H1 (cell line): ENCODE data around the gene BBC3. TPM values are rescaled to one million over a fixed set of nuclear protein-coding genes. Genes with fewer than 3 reads are reported as not detected.

ENCODE experiments used
- CTCF ChIA-PET: fragments of 300-600 bp; sonication (Branson Sonifier 250); formaldehyde crosslinking; loops from one replicate; lab custom pipeline; 2021; ENCODE audit not compliant: partially characterized antibody; lab: Charles Lee
- POLR2A ChIA-PET: fragments of 300-600 bp; sonication (Branson Sonifier 250); formaldehyde crosslinking; loops from one replicate; lab custom pipeline; 2021; ENCODE audit warnings: inconsistent platforms; ENCODE audit not compliant: partially characterized antibody; lab: Charles Lee
- DNase-seq, 2 experiments: peaks; one replicate each; pipeline versions ENCODE4 v3.0.0 to v3.0.0-alpha.2; 2010 to 2022; ENCODE audit warnings: low spot score in 2 of 2, low read depth in 1 of 2, mixed read lengths in 1 of 2
- FAIRE-seq: peaks from 2 replicates; lab custom pipeline; 2011; peaks lifted over from hg19 to GRCh38; lab: Jason Lieb, UNC
- H2AFZ ChIP-seq: 2 replicates; pipeline ENCODE4 v1.8.1; 2012; ENCODE audit warnings: low read length, inconsistent platforms
- H2AK5ac ChIP-seq: 2 replicates; pipeline ENCODE4 v1.6.1; 2013; ENCODE audit warnings: low read depth, low read length
- H2BK120ac ChIP-seq: replicated peaks from 2 replicates; pipeline ENCODE3; 2013; ENCODE audit warnings: low read depth, low read length, inconsistent platforms
- H2BK12ac ChIP-seq: 2 replicates; pipeline ENCODE4 v1.6.1; 2013; ENCODE audit warnings: low read depth, low read length
- H2BK15ac ChIP-seq: 2 replicates; pipeline ENCODE4 v1.6.1; 2013; ENCODE audit warnings: low read length
- H2BK20ac ChIP-seq: 2 replicates; pipeline ENCODE4 v1.6.1; 2013; ENCODE audit warnings: low read length
- H2BK5ac ChIP-seq: 2 replicates; pipeline ENCODE4 v1.6.1; 2013; ENCODE audit warnings: low read depth, low read length
- H3K14ac ChIP-seq: 2 replicates; pipeline ENCODE4 v1.6.1; 2013; ENCODE audit warnings: inconsistent platforms; ENCODE audit not compliant: insufficient read length
- H3K18ac ChIP-seq: 2 replicates; pipeline ENCODE4 v1.6.1; 2013; ENCODE audit warnings: low read length; ENCODE audit errors: extremely low read depth
- H3K23ac ChIP-seq: 2 replicates; pipeline ENCODE4 v1.6.1; 2013; ENCODE audit warnings: inconsistent platforms; ENCODE audit not compliant: insufficient read length
- H3K23me2 ChIP-seq: 2 replicates; pipeline ENCODE4 v1.6.1; 2013; ENCODE audit warnings: low read depth, low read length
- H3K27ac ChIP-seq: 2 replicates; pipeline ENCODE4 v1.6.1; 2011; ENCODE audit warnings: low read depth, low read length, inconsistent platforms
- H3K27me3 ChIP-seq, 4 experiments: replicated peaks in 1 of 4; 1 replicate in 1 of 4; 2 replicates in 3 of 4; pipeline versions ENCODE4 v1.6.1 to v1.8.1; 2011 to 2013; ENCODE audit warnings: low read length in 3 of 4, mild to moderate bottlenecking in 3 of 4, inconsistent platforms in 2 of 4, mixed read lengths in 2 of 4, moderate library complexity in 1 of 4; ENCODE audit not compliant: control insufficient read depth in 3 of 4, insufficient read depth in 3 of 4; ENCODE audit errors: extremely low read depth in 1 of 4
- H3K36me3 ChIP-seq, 4 experiments: 2 replicates each; pipeline versions ENCODE4 v1.6.1 to v1.8.1; 2011 to 2013; ENCODE audit warnings: mild to moderate bottlenecking in 4 of 4, low read length in 3 of 4, moderate library complexity in 2 of 4, control low read depth in 1 of 4, inconsistent platforms in 1 of 4; ENCODE audit not compliant: insufficient read depth in 4 of 4, control insufficient read depth in 2 of 4
- H3K4ac ChIP-seq: replicated peaks from 2 replicates; pipeline ENCODE3; 2013; ENCODE audit warnings: low read length, low read depth, mixed read lengths, inconsistent platforms; ENCODE audit not compliant: insufficient read length
- H3K4me1 ChIP-seq, 4 experiments: replicated peaks in 1 of 4; 1 replicate in 1 of 4; 2 replicates in 3 of 4; pipeline versions ENCODE4 v1.6.1 to v1.8.1; 2011 to 2013; ENCODE audit warnings: low read length in 3 of 4, inconsistent platforms in 2 of 4, mixed read lengths in 1 of 4; ENCODE audit not compliant: insufficient read depth in 4 of 4, control insufficient read depth in 3 of 4
- H3K4me2 ChIP-seq, 2 experiments: 2 replicates each; pipeline versions ENCODE4 v1.6.1 to v1.8.1; 2011 to 2013; ENCODE audit warnings: low read depth in 2 of 2, low read length in 2 of 2, control low read depth in 1 of 2, inconsistent platforms in 1 of 2, mild to moderate bottlenecking in 1 of 2; ENCODE audit not compliant: insufficient read depth in 1 of 2
- H3K4me3 ChIP-seq, 4 experiments: fragments of 200-600, 300-600 bp in 1 of 4; sonication (generic), shearing (Covaris generic), sonication (Bioruptor Twin) in 1 of 4; 2 replicates each; pipeline versions ENCODE4 v1.5.1 to v1.8.1; 2011 to 2016; ENCODE audit warnings: low read length in 4 of 4, low read depth in 3 of 4, control low read depth in 2 of 4, inconsistent platforms in 2 of 4, mild to moderate bottlenecking in 2 of 4, mixed read lengths in 1 of 4, moderate library complexity in 1 of 4; ENCODE audit not compliant: insufficient read depth in 2 of 4; ENCODE audit errors: extremely low read depth in 1 of 4
- H3K56ac ChIP-seq: replicated peaks from 2 replicates; pipeline ENCODE3; 2013; ENCODE audit warnings: low read depth, mild to moderate bottlenecking, mixed read lengths, low read length, inconsistent platforms; ENCODE audit not compliant: insufficient read length
- H3K79me1 ChIP-seq: 2 replicates; pipeline ENCODE4 v1.6.1; 2013; ENCODE audit warnings: low read depth, low read length, control low read depth
- H3K79me2 ChIP-seq, 2 experiments: 2 replicates each; pipeline versions ENCODE4 v1.6.1 to v1.8.1; 2012 to 2013; ENCODE audit warnings: low read length in 2 of 2, mild to moderate bottlenecking in 2 of 2, inconsistent platforms in 1 of 2; ENCODE audit not compliant: insufficient read depth in 2 of 2, control insufficient read depth in 1 of 2
- H3K9ac ChIP-seq, 4 experiments: replicated peaks in 1 of 4; 1 replicate in 1 of 4; 2 replicates in 3 of 4; pipeline versions ENCODE4 v1.6.1 to v1.8.1; 2011 to 2013; ENCODE audit warnings: low read depth in 3 of 4, low read length in 3 of 4, control low read depth in 2 of 4, mild to moderate bottlenecking in 2 of 4, moderate library complexity in 2 of 4, inconsistent platforms in 1 of 4; ENCODE audit errors: extremely low read depth in 1 of 4
- H3K9me3 ChIP-seq, 2 experiments: 2 replicates each; pipeline versions ENCODE4 v1.6.1 to v1.8.1; 2012 to 2013; ENCODE audit warnings: mild to moderate bottlenecking in 2 of 2, moderate library complexity in 2 of 2, control low read depth in 1 of 2, inconsistent platforms in 1 of 2, low read depth in 1 of 2, low read length in 1 of 2, mixed read lengths in 1 of 2; ENCODE audit not compliant: insufficient read depth in 2 of 2
- H4K20me1 ChIP-seq, 2 experiments: replicated peaks in 1 of 2; 2 replicates each; pipeline versions ENCODE3 to v1.8.1; 2011 to 2013; ENCODE audit warnings: inconsistent platforms in 2 of 2, low read length in 2 of 2, mild to moderate bottlenecking in 1 of 2; ENCODE audit not compliant: insufficient read depth in 2 of 2, control insufficient read depth in 1 of 2
- H4K5ac ChIP-seq: 2 replicates; pipeline ENCODE4 v1.6.1; 2013; ENCODE audit warnings: low read length, low read depth, mixed read lengths, inconsistent platforms; ENCODE audit not compliant: insufficient read length
- H4K8ac ChIP-seq: 2 replicates; pipeline ENCODE4 v1.8.0; 2013; ENCODE audit warnings: mild to moderate bottlenecking, moderate library complexity, low read length, inconsistent platforms; ENCODE audit not compliant: insufficient read depth; ENCODE audit errors: extremely low read depth
- H4K91ac ChIP-seq: replicated peaks from 2 replicates; pipeline ENCODE3; 2013; ENCODE audit warnings: low read length, mixed read lengths, inconsistent platforms; ENCODE audit not compliant: insufficient read length
- SIN3A ChIP-seq, 2 experiments: IDR thresholded peaks in 1 of 2; conservative IDR thresholded peaks in 1 of 2; 2 replicates each; pipeline ENCODE4 v1.6.1; 2011 to 2012; ENCODE audit warnings: low read length in 2 of 2, improper control_type of control experiment in 1 of 2, low read depth in 1 of 2, mild to moderate bottlenecking in 1 of 2
- WGBS, 2 experiments: shearing (Covaris generic) in 1 of 2; methylation state at CpG; one replicate each; pipeline versions ENCODE4 v1.1.6 to v1.1.7; 2013 to 2015; ENCODE audit warnings: low lambda C conversion rate in 2 of 2, mixed read lengths in 2 of 2, inconsistent platforms in 1 of 2, low coverage in 1 of 2, missing lambda C conversion rate in 1 of 2; ENCODE audit not compliant: insufficient replicate concordance in 2 of 2, insufficient coverage in 1 of 2, insufficient read length in 1 of 2; ENCODE audit errors: extremely low coverage in 1 of 2, missing lambda C conversion rate in 1 of 2; 5-methylcytosine and 5-hydroxymethylcytosine counted together
- polyA plus RNA-seq, 7 experiments: library from polyadenylated mRNA; depleted of rRNA in 3 of 7; stranded (reverse) in 5 of 7; unstranded in 2 of 7; fragments of >200 nt in 5 of 7; fragments of 200-250 nt in 2 of 7; gene quantifications; 1 replicate in 5 of 7; 2 replicates in 1 of 7; 4 replicates in 1 of 7; pipeline versions ENCODE4 v1.2.1 to v1.2.3, GENCODE V29; 2011 to 2013; ENCODE audit warnings: missing spikeins in 2 of 7, mixed read lengths in 2 of 7
- total RNA-seq: library from RNA; stranded (reverse); fragmentation: NEBNext Ultra II Directional; extraction: Animal tissue kit (Norgen Biotek cat#: 25700); gene quantifications from 2 replicates; pipeline ENCODE4 v1.2.1, GENCODE V29; 2021

The BBC3 gene
- total and polyA plus RNA-seq, 2 of the 8 experiments (the other 6 are each of a cell fraction or from before 2014, with no cell fraction given) = 13.2 to 21.6 TPM

DNA sequence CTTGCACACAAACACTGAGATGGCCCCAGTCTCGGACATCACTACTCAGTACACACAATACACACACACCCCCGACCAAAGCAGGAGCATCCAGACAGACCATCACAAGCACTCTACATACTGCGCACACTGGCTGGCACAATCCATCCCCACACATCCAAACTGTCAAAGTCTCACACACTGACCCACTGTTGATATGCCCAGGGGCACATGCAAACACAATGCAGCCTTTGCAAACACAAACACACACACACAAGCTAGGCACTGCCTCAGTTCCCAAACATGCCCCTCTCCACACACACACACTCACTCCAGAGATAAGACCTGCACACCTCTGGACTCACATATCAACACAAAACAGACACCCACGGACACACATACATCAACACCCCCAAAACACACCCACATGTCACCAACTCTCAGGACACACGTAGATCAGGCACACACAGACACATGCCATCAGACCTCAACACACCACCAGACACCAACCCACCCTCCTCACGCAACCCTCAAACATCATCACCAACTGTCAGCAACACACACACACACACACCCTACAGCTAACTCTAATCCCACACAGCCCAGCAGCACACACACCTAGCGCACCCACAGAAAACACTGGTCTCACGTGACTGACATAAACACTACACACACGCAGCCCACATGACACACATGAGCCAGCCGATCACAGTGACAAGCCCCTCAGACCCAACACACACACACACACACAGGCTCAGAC, 1.9 kb downstream of the BBC3 start:
- Histone ChIP-seq H2BK5ac (peak overlapping the region; percentile 98), H3K14ac (no peak overlapping the region), H3K9ac (peak overlapping the region in 3 of 4 experiments; percentile 65 to 71 (median 71); a peak in 6 of 7 replicates), H2BK120ac (peak overlapping the region; percentile 10), H3K4me2 (peak overlapping the region; percentile 94 to 98), H4K5ac (no peak overlapping the region), H3K23me2 (peaks cover 35% of the 10 kb centered on the region), H3K4me1 (peaks cover 17 to 39% (median 25%) of the 10 kb centered on the region in 4 experiments), H3K23ac (peak overlapping the region; percentile 35), H2BK12ac (peak overlapping the region; percentile 100), H3K27me3 (no peaks in the 10 kb centered on the region; a peak in 1 of 7 replicates), H3K36me3 (no peaks in the 10 kb centered on the region), H3K9me3 (no peaks in the 10 kb centered on the region), H4K20me1 (peaks cover 14 to 18% of the 10 kb centered on the region in 2 experiments), H2AK5ac (peak overlapping the region; percentile 96), H3K18ac (peak overlapping the region; percentile 38), H3K27ac (peak overlapping the region; percentile 60), H3K4me3 (peak overlapping the region; percentile 78 to 99 (median 89)), H3K79me1 (peaks cover 16% of the 10 kb centered on the region), H2AFZ (no peak overlapping the region), H3K4ac (peak overlapping the region; percentile 66), H2BK15ac (peak overlapping the region; percentile 88), H2BK20ac (peak overlapping the region; percentile 95; the same call in 1 of the 2 replicates), H3K79me2 (peaks cover 5 to 38% of the 10 kb centered on the region in 2 experiments; a peak in 2 of 4 replicates), H4K8ac (no peak overlapping the region; the same call in 1 of the 2 replicates), H3K56ac (peak overlapping the region; percentile 32), H4K91ac (peak overlapping the region; percentile 95)
- FAIRE-seq (no peak), DNase-seq (no peak)
- ChIA-PET CTCF (interaction anchor here (0.6 to 11.9 kb wide), 4 partner anchors 15 to 35 kb away, joined by 3 to 152 read pairs (median 10); no protein-coding TSS in a partner anchor), POLR2A (interaction anchor here (1.0 to 8.2 kb wide), 3 partner anchors 9 to 18 kb away, joined by 3 to 148 read pairs (median 3); no protein-coding TSS in a partner anchor)
- 49% methylated on average over 10 of the region's 10 CpGs; no CpG with 5 or more reads in 1 of the 2 experiments for WGBS, 2 experiments
- no peak; a peak in 1 of 4 replicates for TF ChIP-seq SIN3A (conservative IDR thresholded peaks at IDR 0.05 in 1 of 2, IDR thresholded peaks at IDR 0.05 in 1 of 2; ENCODE audit: low read depth in 1 of 2, low read length in 2 of 2)
